GM12878 (cell line): ENCODE data around the gene CHTOP. TPM values are rescaled to one million over a fixed set of nuclear protein-coding genes. Genes with fewer than 3 reads are reported as not detected.

Experiments used
- ATAC-seq: fragments of 200-7000 bp; cut with Tn5 transposase; 3 replicates; pipeline ENCODE4 v1.9.1; 2020; ENCODE audit warnings: mild to moderate bottlenecking, moderate library complexity
- BruUV-seq: library from RNA; stranded (reverse); fragments of 400-500 nt; replicated peaks from 2 replicates; lab custom pipeline; 2021; lab: Mats Ljungman, UMichigan
- CTCF ChIA-PET: fragments of 300-600 bp; sonication (Branson Sonifier 250); formaldehyde crosslinking; extraction: SDS; loops from one replicate; lab custom pipeline; 2021; ENCODE audit warnings: inconsistent platforms; lab: Yijun Ruan, JAX
- POLR2A ChIA-PET: fragments of 350-600 bp; formaldehyde crosslinking; extraction: SDS; loops from one replicate; lab custom pipeline; 2021; ENCODE audit warnings: inconsistent platforms; lab: Charles Lee
- RAD21 ChIA-PET: fragments of 300-600 bp; sonication (Branson Sonifier 250); formaldehyde crosslinking; loops from one replicate; lab custom pipeline; 2023; ENCODE audit warnings: antibody characterized with exemption; ENCODE audit not compliant: unreplicated experiment; lab: Charles Lee
- SMC1A ChIA-PET: fragments of 300-600 bp; sonication (Branson Sonifier 250); formaldehyde crosslinking; loops from one replicate; lab custom pipeline; 2023; ENCODE audit not compliant: unreplicated experiment, uncharacterized antibody; lab: Charles Lee
- DNase-seq: peaks from one replicate; pipeline ENCODE4 v3.0.0-alpha.2; 2011; ENCODE audit warnings: low read depth, low spot score
- FAIRE-seq: peaks from 3 replicates; lab custom pipeline; 2011; peaks lifted over from hg19 to GRCh38; lab: Jason Lieb, UNC
- H2AFZ ChIP-seq: 2 replicates; pipeline ENCODE4 v1.6.0; 2011; ENCODE audit warnings: low read depth, low read length, control low read depth; ENCODE audit not compliant: control insufficient read depth
- H3K27ac ChIP-seq: 2 replicates; pipeline ENCODE4 v1.5.1; 2011; ENCODE audit warnings: control low read depth; ENCODE audit not compliant: control insufficient read depth, insufficient read depth
- H3K27me3 ChIP-seq, 2 experiments: replicated peaks in 1 of 2; 2 replicates each; pipeline versions ENCODE4 v1.6.0 to v1.6.1; 2011; ENCODE audit warnings: low read length in 1 of 2; ENCODE audit not compliant: control insufficient read depth in 2 of 2, insufficient read depth in 2 of 2
- H3K36me3 ChIP-seq, 2 experiments: 2 replicates each; pipeline ENCODE4 v1.5.1; 2011; ENCODE audit warnings: low read length in 1 of 2; ENCODE audit not compliant: control insufficient read depth in 2 of 2, insufficient read depth in 2 of 2
- H3K4me1 ChIP-seq: 2 replicates; pipeline ENCODE4 v1.6.1; 2011; ENCODE audit warnings: mild to moderate bottlenecking, low read length, moderate library complexity, mixed read lengths; ENCODE audit not compliant: control insufficient read depth, insufficient read depth
- H3K4me2 ChIP-seq: 2 replicates; pipeline ENCODE4 v1.6.0; 2011; ENCODE audit warnings: control low read depth; ENCODE audit not compliant: control insufficient read depth, insufficient read depth
- H3K4me3 ChIP-seq: fragments of 200-600 bp; sonication (generic); 2 replicates; pipeline ENCODE4 v1.5.1; 2016
- H3K79me2 ChIP-seq: 2 replicates; pipeline ENCODE4 v1.6.0; 2011; ENCODE audit warnings: low read length; ENCODE audit not compliant: control insufficient read depth, insufficient read depth
- H3K9ac ChIP-seq: 2 replicates; pipeline ENCODE4 v1.8.0; 2011; ENCODE audit warnings: low read length, control low read depth, mixed read lengths; ENCODE audit not compliant: control insufficient read depth, insufficient read depth
- H3K9me3 ChIP-seq: replicated peaks from 3 replicates; pipeline ENCODE4 v1.5.1; 2011; ENCODE audit warnings: mild to moderate bottlenecking, low read length; ENCODE audit not compliant: control insufficient read depth, insufficient read depth
- H4K20me1 ChIP-seq: 2 replicates; pipeline ENCODE4 v1.6.0; 2011; ENCODE audit not compliant: control insufficient read depth, insufficient read depth
- CREM ChIP-seq: IDR thresholded peaks from 2 replicates; pipeline ENCODE4 v1.6.1; 2014; ENCODE audit warnings: antibody characterized with exemption, low read depth
- EED ChIP-seq: sonication (generic); IDR thresholded peaks from 2 replicates; pipeline ENCODE4 v1.6.1; 2016; ENCODE audit warnings: antibody characterized with exemption, low read depth
- EGR1 ChIP-seq, 2 experiments: IDR thresholded peaks; 1 replicate in 1 of 2; 2 replicates in 1 of 2; pipeline ENCODE4 v1.6.1; 2011 to 2012; ENCODE audit warnings: low read depth in 2 of 2, low read length in 2 of 2, borderline replicate concordance in 1 of 2, mild to moderate bottlenecking in 1 of 2, moderate library complexity in 1 of 2
- EP300 ChIP-seq, 2 experiments: fragments of 150-350 bp in 1 of 2; IDR thresholded peaks; 2 replicates each; pipeline ENCODE4 v1.6.1; 2011 to 2012; ENCODE audit warnings: low read depth in 2 of 2, low read length in 2 of 2, borderline replicate concordance in 1 of 2, improper control_type of control experiment in 1 of 2, inconsistent platforms in 1 of 2; ENCODE audit not compliant: control insufficient read depth in 1 of 2
- HDAC6 ChIP-seq: fragments of 200-600 bp; sonication (generic); IDR thresholded peaks from one replicate; pipeline ENCODE4 v1.8.0; 2017; ENCODE audit warnings: antibody characterized with exemption; ENCODE audit not compliant: unreplicated experiment
- KDM1A ChIP-seq: fragments of 200-600 bp; sonication (generic); IDR thresholded peaks from 2 replicates; pipeline ENCODE4 v1.6.1; 2016; ENCODE audit warnings: borderline replicate concordance
- KLF5 ChIP-seq: fragments of 450-650 bp; IDR thresholded peaks from 2 replicates; pipeline ENCODE4 v1.6.1; 2014; ENCODE audit warnings: mild to moderate bottlenecking; ENCODE audit not compliant: partially characterized antibody
- MTA3 ChIP-seq: IDR thresholded peaks from 2 replicates; pipeline ENCODE4 v1.6.1; 2012; ENCODE audit warnings: low read length, inconsistent platforms, borderline replicate concordance
- NR2C1 ChIP-seq: fragments of 450-650 bp; IDR thresholded peaks from 2 replicates; pipeline ENCODE4 v1.6.1; 2017; ENCODE audit warnings: antibody characterized with exemption, mild to moderate bottlenecking, moderate library complexity
- POLR2A ChIP-seq: IDR thresholded peaks from 2 replicates; pipeline ENCODE4 v1.6.1; 2011; ENCODE audit warnings: low read depth, mild to moderate bottlenecking, low read length
- RUNX3 ChIP-seq: IDR thresholded peaks from 2 replicates; pipeline ENCODE4 v1.6.1; 2012; ENCODE audit warnings: low read length, inconsistent platforms
- SMC3 ChIP-seq: IDR thresholded peaks from 2 replicates; pipeline ENCODE4 v1.6.1; 2011; ENCODE audit warnings: low read length, improper control_type of control experiment, borderline replicate concordance
- SREBF1 ChIP-seq: IDR thresholded peaks from 2 replicates; pipeline ENCODE4 v1.6.1; 2012; ENCODE audit warnings: mild to moderate bottlenecking, low read length
- TBL1XR1 ChIP-seq: IDR thresholded peaks from 2 replicates; pipeline ENCODE4 v1.6.1; 2012; ENCODE audit warnings: low read depth, low read length, improper control_type of control experiment
- ZBED1 ChIP-seq: IDR thresholded peaks from 2 replicates; pipeline ENCODE4 v1.6.1; 2016; ENCODE audit warnings: borderline replicate concordance
- ZNF24 ChIP-seq: fragments of 450-650 bp; IDR thresholded peaks from 2 replicates; pipeline ENCODE4 v1.6.1; 2017; ENCODE audit warnings: antibody characterized with exemption, mild to moderate bottlenecking
- ZNF384 ChIP-seq: IDR thresholded peaks from 2 replicates; pipeline ENCODE4 v1.6.1; 2012; ENCODE audit warnings: low read depth, mild to moderate bottlenecking, low read length, improper control_type of control experiment, borderline replicate concordance
- ZNF622 ChIP-seq: fragments of 450-650 bp; IDR thresholded peaks from 2 replicates; pipeline ENCODE4 v1.6.1; 2017; ENCODE audit warnings: mild to moderate bottlenecking, inconsistent platforms
- WGBS: methylation state at CpG from one replicate; pipeline ENCODE4 v1.1.6; 2016; ENCODE audit warnings: low lambda C conversion rate; ENCODE audit not compliant: insufficient replicate concordance, insufficient coverage; ENCODE audit errors: missing lambda C conversion rate; 5-methylcytosine and 5-hydroxymethylcytosine counted together
- in situ Hi-C: fragments of 300-500 bp; cut with MboI; formaldehyde crosslinking; loops from 9 replicates; pipeline ENCODE4 v1.14.3; 2018; ENCODE audit warnings: mixed read lengths
- intact Hi-C: fragments of 100-400 bp; cut with micrococcal nuclease; formaldehyde crosslinking; loops from one replicate; pipeline ENCODE4 v1.14.2; 2022; ENCODE audit not compliant: unreplicated experiment
- polyA plus RNA-seq, 11 experiments: library from polyadenylated mRNA; depleted of rRNA in 4 of 11; unstranded in 6 of 11; stranded (reverse) in 5 of 11; fragments of >200 nt; fragmentation: Nextera tagmentation in 4 of 11; fragmentation: Illumina TruSeq in 1 of 11; extraction: Ambion mirVana in 4 of 11; extraction: Trizol in 1 of 11; gene quantifications; 1 replicate in 1 of 11; 2 replicates in 10 of 11; pipeline versions ENCODE4 v1.2.1 to v1.2.3, GENCODE V29; 2011 to 2016; ENCODE audit warnings: inconsistent platforms in 2 of 11, missing spikeins in 2 of 11, low read depth in 1 of 11
- total RNA-seq, 4 experiments: library from RNA; depleted of rRNA in 3 of 4; stranded (reverse); fragments of >200 nt in 3 of 4; fragmentation: Illumina TruSeq in 1 of 4; extraction: Trizol in 1 of 4; gene quantifications; 2 replicates each; pipeline versions ENCODE4 v1.2.1 to v1.2.3, GENCODE V29; 2013 to 2021
- TF ChIP-seq, protein P1 (sequence below): fragments of 450-650 bp; IDR thresholded peaks from 2 replicates; pipeline ENCODE4 v1.6.1; 2016; ENCODE audit warnings: mild to moderate bottlenecking

Gene CHTOP
- total and polyA plus RNA-seq, 10 of the 15 experiments (the other 5 are each of a cell fraction or from before 2014, with no cell fraction given) = 8.4 to 93.8 (median 52.3) TPM

DNA sequence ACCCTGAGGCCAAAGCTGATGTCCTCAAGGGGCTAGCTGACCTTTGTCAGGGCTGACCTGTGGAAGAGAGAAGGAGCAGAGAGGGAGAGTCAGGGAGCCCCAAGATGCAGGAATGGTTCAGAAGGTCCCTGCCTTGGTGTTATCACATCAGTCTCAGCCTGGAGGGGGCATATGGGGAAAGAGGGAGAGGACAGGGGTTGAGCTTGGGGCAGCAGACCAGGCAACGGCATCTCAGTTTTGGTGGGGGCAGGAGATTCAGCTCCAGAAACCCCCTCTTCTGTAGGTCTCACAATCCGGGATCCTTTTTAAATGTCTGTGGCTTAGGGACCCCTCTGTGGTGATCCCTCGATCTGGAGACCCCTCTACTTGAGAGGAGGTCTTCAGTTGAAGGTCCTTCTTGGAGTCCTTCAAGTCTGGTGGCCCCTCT lies 7.4 kb upstream of the CHTOP start:
- CTCF ChIA-PET = interaction anchor here (0.8 to 5.2 kb wide), 21 partner anchors 9 to 278 kb away, joined by 3 to 66 read pairs (median 4); partner anchors contain the start of genes PGLYRP4, S100A14, S100A16 and S100A5

DNA sequence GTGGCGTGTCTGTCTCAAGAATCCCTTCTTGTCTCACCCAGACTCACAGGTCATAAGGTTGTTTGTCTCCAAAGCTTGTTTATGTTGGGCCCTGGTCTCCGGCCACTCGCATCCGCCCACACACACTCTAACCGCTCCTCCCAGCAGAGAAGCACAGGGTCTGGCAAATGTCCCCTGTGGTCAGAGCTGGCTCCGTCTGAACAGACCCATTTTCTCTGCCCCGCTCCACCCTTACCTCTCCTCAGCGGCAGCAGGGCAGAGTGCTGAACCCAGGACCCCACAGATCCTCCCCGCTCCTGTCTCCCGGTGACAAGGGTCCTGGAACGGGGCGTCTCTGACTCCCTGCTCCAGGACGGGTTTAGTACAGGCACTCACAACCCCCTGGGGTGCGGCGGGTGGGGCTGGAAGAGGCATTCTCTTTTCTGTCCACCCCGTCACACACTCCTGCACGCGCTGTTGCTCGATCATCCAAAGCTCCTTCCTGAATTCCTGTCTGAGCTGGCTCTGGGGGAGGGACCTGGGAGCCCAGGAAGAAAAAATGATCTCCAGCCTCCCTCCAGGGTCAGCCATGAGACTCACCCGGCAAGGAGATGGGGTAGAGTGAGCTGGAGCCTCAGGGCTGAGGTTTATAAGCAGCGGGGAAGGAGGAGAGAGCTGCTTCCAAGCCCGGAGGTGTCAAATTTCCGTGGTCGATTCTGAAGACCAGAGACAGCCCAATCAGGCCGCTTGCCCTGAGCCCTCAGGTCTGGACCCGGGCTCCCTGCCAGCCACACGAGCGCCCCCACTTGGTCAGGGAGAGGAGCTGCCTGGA lies 6.8 kb upstream of the CHTOP start, which contains the start of gene S100A13:
S100A13 (minus strand) TSS at position 602 of the 811 bp plus-strand sequence. CDS start 1,033 bp downstream, outside the sequence.
- Histone ChIP-seq H3K9me3 (no peaks in the 10 kb centered on the region), H4K20me1 (no peaks in the 10 kb centered on the region), H3K36me3 (no peaks in the 10 kb centered on the region), H3K9ac (peak within 1 kb of the TSS; percentile 22; the same call in 1 of the 2 replicates), H3K4me3 (no peak within 1 kb of the TSS), H3K4me2 (peak within 1 kb of the TSS; percentile 67), H3K27ac (no peak within 1 kb of the TSS), H3K79me2 (no peaks in the 10 kb centered on the region), H3K27me3 (no peaks in the 10 kb centered on the region), H2AFZ (peak within 1 kb of the TSS; percentile 49), H3K4me1 (peaks cover 14% of the 10 kb centered on the region)
- in situ Hi-C loops (no loop called here), intact Hi-C loops (no loop called here)
- POLR2A ChIA-PET = interaction anchor here (1.3 kb wide), 1 partner anchor 28 kb away, joined by 4 read pairs; no protein-coding TSS in a partner anchor
- no TSS peak for BruUV-seq
- RAD21 ChIA-PET = interaction anchor here (1.1 to 3.7 kb wide), 9 partner anchors 9 to 95 kb away, joined by 3 to 25 read pairs (median 6); partner anchors contain the start of gene S100A14
- DNase-seq (no peak), ATAC-seq (peak; percentile 80), FAIRE-seq (no peak)
- WGBS = 21% methylated on average over 28 of the region's 28 CpGs
- SMC1A ChIA-PET = interaction anchor here (1.0 to 4.9 kb wide), 10 partner anchors 11 to 95 kb away, joined by 3 to 31 read pairs (median 5); partner anchors contain the start of genes ILF2 and S100A14
- CTCF ChIA-PET = interaction anchor here (0.7 to 5.2 kb wide), 26 partner anchors 11 to 423 kb away, joined by 3 to 66 read pairs (median 4); partner anchors contain the start of genes PGLYRP4, RAB13, S100A14 and S100A16
- TF ChIP-seq KDM1A (no peak), TBL1XR1 (no peak), ZNF622 (no peak), POLR2A (peak; percentile 29; the same call in 1 of the 2 replicates), MTA3 (no peak), EED (peak; percentile 26; the same call in 1 of the 2 replicates), SREBF1 (no peak), RUNX3 (peak; percentile 37; the same call in 1 of the 2 replicates), SMC3 (peak; percentile 13; the same call in 1 of the 2 replicates), EGR1 (IDR thresholded peaks at IDR 0.05; ENCODE audit: borderline replicate concordance in 1 of 2, low read depth in 2 of 2, low read length in 2 of 2) (peak in 1 of 2 experiments; percentile 75; a peak in 2 of 3 replicates)
- TF ChIP-seq, protein P1, sequence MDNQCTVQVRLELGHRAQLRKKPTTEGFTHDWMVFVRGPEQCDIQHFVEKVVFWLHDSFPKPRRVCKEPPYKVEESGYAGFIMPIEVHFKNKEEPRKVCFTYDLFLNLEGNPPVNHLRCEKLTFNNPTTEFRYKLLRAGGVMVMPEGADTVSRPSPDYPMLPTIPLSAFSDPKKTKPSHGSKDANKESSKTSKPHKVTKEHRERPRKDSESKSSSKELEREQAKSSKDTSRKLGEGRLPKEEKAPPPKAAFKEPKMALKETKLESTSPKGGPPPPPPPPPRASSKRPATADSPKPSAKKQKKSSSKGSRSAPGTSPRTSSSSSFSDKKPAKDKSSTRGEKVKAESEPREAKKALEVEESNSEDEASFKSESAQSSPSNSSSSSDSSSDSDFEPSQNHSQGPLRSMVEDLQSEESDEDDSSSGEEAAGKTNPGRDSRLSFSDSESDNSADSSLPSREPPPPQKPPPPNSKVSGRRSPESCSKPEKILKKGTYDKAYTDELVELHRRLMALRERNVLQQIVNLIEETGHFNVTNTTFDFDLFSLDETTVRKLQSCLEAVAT = 0 out of 2 replicates have a peak, but pooled peaks have one; percentile 13

More for the DNA sequence above, 7.4 kb upstream of the CHTOP start:
- no peaks in the 10 kb centered on the region for H3K27me3 ChIP-seq
- peaks cover 14% of the 10 kb centered on the region for H3K4me1 ChIP-seq
- H4K20me1 ChIP-seq = no peaks in the 10 kb centered on the region
- in situ Hi-C loops (no loop called here), intact Hi-C loops (no loop called here)
- H3K9ac ChIP-seq = no peak overlapping the region
- H3K9me3 ChIP-seq = no peaks in the 10 kb centered on the region
- no peak overlapping the region for H3K27ac ChIP-seq
- peak overlapping the region; percentile 67 for H3K4me2 ChIP-seq
- ChIA-PET POLR2A (interaction anchor here (0.6 to 1.3 kb wide), 2 partner anchors 28 to 202 kb away, joined by 3 to 4 read pairs; no protein-coding TSS in a partner anchor), SMC1A (interaction anchor here (1.0 to 4.9 kb wide), 4 partner anchors 11 to 54 kb away, joined by 3 to 31 read pairs (median 4); partner anchors contain the start of gene S100A14), RAD21 (interaction anchor here (1.2 to 3.7 kb wide), 4 partner anchors 9 to 94 kb away, joined by 4 to 25 read pairs (median 10); no protein-coding TSS in a partner anchor)
- no peak for DNase-seq
- no peaks in the 10 kb centered on the region for H3K79me2 ChIP-seq
- H3K36me3 ChIP-seq = no peaks in the 10 kb centered on the region
- FAIRE-seq = no peak
- H2AFZ ChIP-seq = no peak overlapping the region
- TF ChIP-seq ZNF384 (no peak), NR2C1 (no peak), HDAC6 (no peak), ZNF24 (no peak), CREM (no peak), ZBED1 (no peak), KLF5 (no peak), EP300 (IDR thresholded peaks at IDR 0.05; ENCODE audit: borderline replicate concordance in 1 of 2, control insufficient read depth in 1 of 2, low read depth in 2 of 2, low read length in 2 of 2) (no peak)
- no peak for ATAC-seq
- 53% methylated on average over 3 of the region's 3 CpGs for WGBS
- H3K4me3 ChIP-seq = no peak overlapping the region
- no TSS peak for BruUV-seq
